Measurements from ENCODE around the gene TRAM2. TPM values are rescaled to one million over a fixed set of nuclear protein-coding genes. Genes with fewer than 3 reads are reported as not detected.
A peak's percentile ranks its signal among the peaks of the same experiment; 100 is the strongest.

Gene TRAM2
- total and polyA plus RNA-seq, 4 donors, result 7.3 to 20.3 (median 13.0) TPM

DNA sequence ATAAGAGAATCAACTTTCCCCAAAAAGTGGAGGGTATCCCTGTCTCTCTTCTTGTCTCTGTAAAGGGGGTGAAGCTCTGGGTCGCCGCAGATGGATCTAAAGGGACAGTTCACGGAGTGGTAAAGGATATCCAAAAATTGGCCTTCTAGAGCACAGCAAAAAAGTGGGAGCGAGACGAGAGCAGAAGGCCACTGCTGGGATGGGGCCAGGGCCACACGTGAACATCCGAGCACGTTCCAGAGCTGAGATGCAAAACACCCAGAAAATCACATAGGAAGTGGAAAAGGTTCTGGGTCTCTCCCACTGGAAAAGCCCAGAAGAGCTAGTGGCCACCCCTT is 837 bp downstream of the TRAM2 start:
- 45% methylated on average over 8 of the region's 8 CpGs for WGBS
- Histone ChIP-seq H3K4me1 (ENCODE audit: control insufficient read depth in 4 of 4, insufficient read depth in 4 of 4, low read length in 3 of 4) (peaks cover 2 to 31% (median 14%) of the 10 kb centered on the region in 4 donors), H3K9me3 (ENCODE audit: control insufficient read depth in 4 of 4, low read length in 3 of 4) (no peaks in the 10 kb centered on the region), H3K27ac (ENCODE audit: low read depth in 1 of 2, low read length in 2 of 2) (peak overlapping the region; percentile 81 to 88), H3K27me3 (ENCODE audit: control insufficient read depth in 4 of 4, insufficient read depth in 4 of 4, low read length in 3 of 4) (no peaks in the 10 kb centered on the region), H3K36me3 (ENCODE audit: control insufficient read depth in 4 of 4, insufficient read depth in 3 of 4, low read depth in 1 of 4, low read length in 3 of 4) (no peaks in the 10 kb centered on the region), H3K9ac (ENCODE audit: low read depth in 1 of 2, low read length in 2 of 2) (peak overlapping the region; percentile 61 to 90), H3K4me3 (ENCODE audit: low read depth in 1 of 3, low read length in 3 of 3) (peak overlapping the region; percentile 83 to 92 (median 87))
- no peak for TF ChIP-seq GABPA (IDR thresholded peaks at IDR 0.05 in 1 of 2, conservative IDR thresholded peaks at IDR 0.05 in 1 of 2)
- TF ChIP-seq SP1 (IDR thresholded peaks at IDR 0.05), result peak; percentile 7
- TF ChIP-seq, protein P1, sequence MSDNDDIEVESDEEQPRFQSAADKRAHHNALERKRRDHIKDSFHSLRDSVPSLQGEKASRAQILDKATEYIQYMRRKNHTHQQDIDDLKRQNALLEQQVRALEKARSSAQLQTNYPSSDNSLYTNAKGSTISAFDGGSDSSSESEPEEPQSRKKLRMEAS (IDR thresholded peaks at IDR 0.05), result no peak
- TF ChIP-seq, protein P2, sequence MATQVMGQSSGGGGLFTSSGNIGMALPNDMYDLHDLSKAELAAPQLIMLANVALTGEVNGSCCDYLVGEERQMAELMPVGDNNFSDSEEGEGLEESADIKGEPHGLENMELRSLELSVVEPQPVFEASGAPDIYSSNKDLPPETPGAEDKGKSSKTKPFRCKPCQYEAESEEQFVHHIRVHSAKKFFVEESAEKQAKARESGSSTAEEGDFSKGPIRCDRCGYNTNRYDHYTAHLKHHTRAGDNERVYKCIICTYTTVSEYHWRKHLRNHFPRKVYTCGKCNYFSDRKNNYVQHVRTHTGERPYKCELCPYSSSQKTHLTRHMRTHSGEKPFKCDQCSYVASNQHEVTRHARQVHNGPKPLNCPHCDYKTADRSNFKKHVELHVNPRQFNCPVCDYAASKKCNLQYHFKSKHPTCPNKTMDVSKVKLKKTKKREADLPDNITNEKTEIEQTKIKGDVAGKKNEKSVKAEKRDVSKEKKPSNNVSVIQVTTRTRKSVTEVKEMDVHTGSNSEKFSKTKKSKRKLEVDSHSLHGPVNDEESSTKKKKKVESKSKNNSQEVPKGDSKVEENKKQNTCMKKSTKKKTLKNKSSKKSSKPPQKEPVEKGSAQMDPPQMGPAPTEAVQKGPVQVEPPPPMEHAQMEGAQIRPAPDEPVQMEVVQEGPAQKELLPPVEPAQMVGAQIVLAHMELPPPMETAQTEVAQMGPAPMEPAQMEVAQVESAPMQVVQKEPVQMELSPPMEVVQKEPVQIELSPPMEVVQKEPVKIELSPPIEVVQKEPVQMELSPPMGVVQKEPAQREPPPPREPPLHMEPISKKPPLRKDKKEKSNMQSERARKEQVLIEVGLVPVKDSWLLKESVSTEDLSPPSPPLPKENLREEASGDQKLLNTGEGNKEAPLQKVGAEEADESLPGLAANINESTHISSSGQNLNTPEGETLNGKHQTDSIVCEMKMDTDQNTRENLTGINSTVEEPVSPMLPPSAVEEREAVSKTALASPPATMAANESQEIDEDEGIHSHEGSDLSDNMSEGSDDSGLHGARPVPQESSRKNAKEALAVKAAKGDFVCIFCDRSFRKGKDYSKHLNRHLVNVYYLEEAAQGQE (IDR thresholded peaks at IDR 0.05), result no peak
- TF ChIP-seq ATF3 (IDR thresholded peaks at IDR 0.05), result no peak
- no peak for DNase-seq (ENCODE audit: low spot score)

DNA sequence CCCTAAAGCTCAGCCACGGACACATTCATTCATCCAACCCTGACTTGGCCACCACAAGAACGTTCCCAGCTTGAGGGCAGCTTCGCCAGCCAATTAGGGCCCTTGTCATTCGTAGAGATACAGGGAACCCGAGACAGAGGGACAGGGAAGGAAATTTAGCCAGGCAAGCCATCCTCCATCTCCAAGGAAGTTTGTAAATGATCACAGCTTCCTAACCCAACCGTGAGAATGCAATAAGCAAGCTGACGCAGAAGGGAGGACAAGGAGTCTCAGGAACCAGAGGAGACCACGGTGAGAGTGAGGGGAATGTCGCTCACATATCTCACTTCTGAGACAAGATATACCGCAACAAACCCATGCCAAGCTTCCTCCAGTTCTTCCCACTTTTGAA is 1.4 kb downstream of the TRAM2 start:
- WGBS, result 76% methylated on average over 10 of the region's 10 CpGs
- H3K27ac ChIP-seq (ENCODE audit: low read depth in 1 of 2, low read length in 2 of 2), result peak overlapping the region; percentile 81 to 88
- no peaks in the 10 kb centered on the region for H3K9me3 ChIP-seq (ENCODE audit: control insufficient read depth in 4 of 4, low read length in 3 of 4)
- DNase-seq (ENCODE audit: low spot score), result no peak
- H3K27me3 ChIP-seq (ENCODE audit: control insufficient read depth in 4 of 4, insufficient read depth in 4 of 4, low read length in 3 of 4), result no peaks in the 10 kb centered on the region
- H3K4me1 ChIP-seq (ENCODE audit: control insufficient read depth in 4 of 4, insufficient read depth in 4 of 4, low read length in 3 of 4), result peaks cover 2 to 31% (median 14%) of the 10 kb centered on the region in 4 donors
- peak overlapping the region; percentile 83 to 92 (median 87) for H3K4me3 ChIP-seq (ENCODE audit: low read depth in 1 of 3, low read length in 3 of 3)
- TF ChIP-seq RXRA (IDR thresholded peaks at IDR 0.05) (no peak), FOXA1 (IDR thresholded peaks at IDR 0.05) (no peak), YY1 (IDR thresholded peaks at IDR 0.05) (no peak), ATF3 (IDR thresholded peaks at IDR 0.05) (no peak), ZBTB33 (IDR thresholded peaks at IDR 0.05) (no peak), EGR1 (IDR thresholded peaks at IDR 0.05; ENCODE audit: low read depth in 2 of 2) (no peak), JUND (IDR thresholded peaks at IDR 0.05) (no peak), FOXA2 (IDR thresholded peaks at IDR 0.05) (no peak), GABPA (IDR thresholded peaks at IDR 0.05 in 1 of 2, conservative IDR thresholded peaks at IDR 0.05 in 1 of 2) (no peak), RAD21 (IDR thresholded peaks at IDR 0.05) (no peak), NR2F2 (IDR thresholded peaks at IDR 0.05) (no peak), HNF4A (conservative IDR thresholded peaks at IDR 0.05) (no peak), CTCF (IDR thresholded peaks at IDR 0.05; ENCODE audit: low read depth, low read length, missing input control) (no peak), TAF1 (conservative IDR thresholded peaks at IDR 0.05) (no peak), SP1 (IDR thresholded peaks at IDR 0.05) (no peak), HNF4G (IDR thresholded peaks at IDR 0.05) (no peak)
- TF ChIP-seq, protein P2 (IDR thresholded peaks at IDR 0.05), result no peak
- TF ChIP-seq, protein P1 (IDR thresholded peaks at IDR 0.05), result no peak
- H3K9ac ChIP-seq (ENCODE audit: low read depth in 1 of 2, low read length in 2 of 2), result peak overlapping the region in 1 of 2 donors; percentile 90
- no peaks in the 10 kb centered on the region for H3K36me3 ChIP-seq (ENCODE audit: control insufficient read depth in 4 of 4, insufficient read depth in 3 of 4, low read depth in 1 of 4, low read length in 3 of 4)

Data from liver (tissue), 9 donors.